RPMI8226 (cell line): ENCODE measurements around the gene ICA1L.
"Not testable (repeated sequence)": the region's sequence is repeated elsewhere in the genome, so short reads cannot be mapped to it uniquely, and the experiment has no call there.

Experiments used
- DNase-seq: peaks from one replicate; pipeline ENCODE4 v3.0.0-alpha.2; 2015

Gene ICA1L

DNA sequence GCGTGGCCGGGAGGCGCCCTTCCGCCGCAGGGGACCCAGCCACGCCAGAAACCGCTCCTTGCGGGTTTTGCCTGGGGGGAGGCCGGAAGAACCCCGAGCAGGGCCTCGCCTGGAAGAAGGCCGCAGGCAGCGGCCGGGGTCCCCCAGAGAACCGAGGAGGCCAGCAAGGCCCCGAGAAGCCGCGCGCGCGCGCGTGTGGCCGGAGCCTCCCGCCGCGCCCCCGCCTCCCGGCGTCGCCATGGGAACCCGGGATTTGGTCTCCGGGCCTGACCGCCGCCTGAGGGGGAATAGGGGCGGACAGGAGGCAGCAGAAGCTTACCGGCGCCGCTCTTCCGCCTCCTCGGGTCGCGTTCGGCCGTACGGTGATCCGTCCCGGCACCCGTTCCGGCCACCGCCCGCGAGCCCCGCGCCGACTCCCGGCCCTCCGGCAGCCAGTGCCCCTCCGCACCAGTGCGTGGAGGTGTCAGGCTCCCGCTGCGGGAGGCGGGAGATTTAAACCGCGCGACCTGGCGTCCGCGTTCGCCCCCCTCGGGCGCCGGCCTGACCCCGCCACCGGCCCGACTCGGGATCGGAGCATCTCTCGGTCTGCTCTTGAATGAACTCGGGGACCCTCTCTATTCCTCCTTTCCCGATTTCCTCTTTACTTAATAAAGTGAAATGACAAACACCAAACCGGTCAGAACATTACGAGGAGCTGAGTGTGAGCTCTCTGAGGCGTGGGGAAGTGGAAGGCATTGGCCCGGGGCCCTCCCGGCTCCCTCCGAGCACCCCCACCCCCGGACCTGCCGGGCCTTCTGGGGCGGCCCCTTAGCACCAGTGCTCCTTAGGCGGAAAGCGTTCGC lies at the start of gene ICA1L:
Gene ICA1L, minus strand, starts transcription at position 467 of the 842 bp plus-strand sequence. CDS start 42,757 bp downstream, outside the sequence.
- DNase-seq, result peak; percentile 70

DNA sequence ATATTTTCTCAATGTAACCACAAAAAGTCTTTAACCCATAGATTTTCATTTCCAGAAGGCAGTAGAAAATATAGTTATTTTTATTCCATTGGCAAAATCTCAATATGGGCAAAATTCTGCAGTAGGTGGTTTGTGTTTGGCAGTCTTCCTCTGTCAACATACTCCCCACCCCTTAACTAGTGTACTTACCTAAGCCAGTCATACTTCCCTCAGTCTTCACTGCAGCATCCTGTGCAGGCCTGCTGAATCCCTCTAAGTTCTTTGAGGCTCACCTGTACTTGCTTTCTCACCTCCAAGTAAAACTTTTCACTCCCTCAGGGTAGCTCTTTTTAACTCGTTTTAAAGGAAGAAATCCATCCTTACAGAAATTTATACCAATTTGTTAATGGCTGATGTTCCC lies 47.3 kb upstream of the ICA1L start:
- DNase-seq, result no peak

DNA sequence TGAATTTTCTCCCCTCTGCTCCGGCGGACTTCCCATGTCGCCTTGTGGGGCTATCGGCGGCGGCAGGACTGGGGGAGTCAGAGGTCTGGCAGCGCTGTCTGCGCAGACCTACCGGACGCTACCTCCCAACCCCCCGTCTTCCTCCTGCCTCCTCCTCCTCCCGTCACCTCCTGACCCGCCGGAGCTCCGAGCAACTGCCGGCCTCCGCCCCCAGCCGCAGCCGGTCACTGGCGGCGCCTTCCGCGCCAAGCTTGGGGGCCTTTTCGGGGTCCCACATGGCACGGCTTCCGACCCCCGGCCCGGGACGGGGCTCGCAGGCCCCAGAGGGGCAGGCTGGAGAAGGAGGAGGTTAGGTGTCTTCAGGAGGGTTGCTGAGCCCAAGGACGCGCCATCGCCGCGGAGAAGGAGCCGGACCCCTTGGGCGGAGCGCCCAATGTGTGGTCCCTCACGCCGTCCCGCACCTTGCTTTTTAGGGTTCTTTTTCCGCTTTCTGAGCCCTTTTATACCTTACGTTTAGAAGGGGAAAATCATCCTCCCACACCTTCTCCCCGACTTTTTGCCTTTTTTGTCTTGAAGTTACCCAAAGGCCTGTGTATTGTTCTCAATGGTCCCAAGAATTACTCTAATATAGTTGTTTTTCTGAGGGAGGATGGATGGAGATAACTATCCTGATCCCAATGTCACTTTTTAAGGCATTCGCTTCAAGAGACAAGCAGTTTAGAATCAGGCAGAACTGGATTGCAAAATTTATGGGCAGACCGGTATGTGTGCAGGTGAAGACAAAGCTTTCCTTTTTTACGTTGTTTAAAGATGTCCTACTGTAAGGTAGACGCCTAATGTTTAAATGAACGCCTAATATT lies 41.0 kb upstream of the ICA1L start:
- not testable (repeated sequence) for DNase-seq

DNA sequence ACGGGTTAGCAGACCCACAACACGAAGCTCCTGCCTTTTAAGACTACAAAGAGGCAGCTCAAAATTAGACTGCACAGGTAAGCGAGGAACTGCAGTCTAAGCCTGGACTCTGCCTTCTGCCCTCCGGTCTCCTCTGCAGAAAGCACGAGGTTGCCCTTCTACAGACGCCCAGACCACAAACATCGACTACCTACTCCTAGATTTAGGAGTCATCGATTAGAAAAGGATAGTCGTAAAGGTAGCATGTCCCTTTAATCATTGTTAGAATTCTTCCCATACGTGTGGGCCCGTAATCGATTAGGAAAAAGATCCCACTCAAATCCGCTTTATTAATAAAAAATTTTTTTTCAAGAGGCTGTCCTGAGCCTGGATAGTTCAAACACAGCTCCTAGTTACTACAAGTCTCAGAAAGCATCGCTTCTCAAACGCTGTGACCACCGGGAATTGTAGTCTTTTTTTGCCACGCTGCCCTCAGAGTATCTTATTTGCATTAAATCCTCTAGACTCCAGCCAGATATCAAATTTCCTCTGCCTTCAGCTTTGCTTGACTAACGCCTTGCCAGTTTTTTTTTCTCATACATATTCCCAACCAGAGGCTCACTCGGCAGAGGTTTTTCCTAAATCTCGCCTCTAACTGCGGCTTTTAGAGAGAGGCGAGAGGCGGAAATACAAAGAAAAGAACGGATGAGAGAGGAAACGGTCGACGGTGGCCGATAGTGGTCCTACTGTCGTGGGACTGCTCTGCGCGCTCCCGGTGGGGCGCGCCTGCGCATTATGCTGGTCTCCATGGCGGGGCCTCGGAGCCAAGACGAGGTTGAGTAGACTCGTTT lies 40.2 kb upstream of the ICA1L start, which contains the start of the genes CARF and WDR12:
Gene CARF, plus strand, starts transcription at position 764 of the 830 bp plus-strand sequence. CDS start 29,628 bp downstream, outside the sequence.
Gene WDR12, minus strand, starts transcription at position 162 of the 830 bp plus-strand sequence. CDS start 197 bp downstream, outside the sequence.
- DNase-seq, result peak; percentile 95

DNA sequence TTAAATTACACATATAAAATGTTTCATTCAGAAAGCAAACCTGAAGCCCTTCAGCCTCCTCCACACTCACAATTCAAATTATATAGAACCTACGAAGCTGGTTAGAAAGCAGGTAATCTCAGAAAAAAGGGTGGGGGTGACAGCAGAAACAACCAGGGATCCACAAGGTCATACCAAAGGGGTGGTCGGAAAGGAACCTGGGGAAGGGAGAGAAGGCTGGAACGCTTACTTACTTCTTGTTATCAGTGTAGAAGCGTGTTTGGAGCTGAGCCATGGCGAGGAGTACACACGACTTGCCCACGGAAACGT lies 39.6 kb upstream of the ICA1L start:
- no peak for DNase-seq

DNA sequence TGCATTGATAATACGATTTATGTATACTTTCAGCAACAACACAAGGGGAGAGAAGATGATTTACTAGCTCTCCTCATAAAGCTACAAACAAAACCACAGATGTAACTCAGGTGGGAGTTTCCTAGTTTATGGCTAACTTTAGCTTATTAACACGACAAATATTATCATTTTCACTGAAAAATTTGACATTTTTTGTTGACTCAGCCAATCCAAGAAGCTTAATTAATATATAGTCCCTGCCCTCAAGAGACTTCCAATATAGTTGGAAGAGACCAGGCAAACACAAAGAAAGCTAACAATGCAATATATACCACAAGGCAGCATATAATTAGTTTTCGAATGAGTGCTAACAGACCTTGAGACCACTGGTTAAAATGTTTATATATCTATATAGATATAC lies 39.1 kb upstream of the ICA1L start:
- DNase-seq, result no peak

DNA sequence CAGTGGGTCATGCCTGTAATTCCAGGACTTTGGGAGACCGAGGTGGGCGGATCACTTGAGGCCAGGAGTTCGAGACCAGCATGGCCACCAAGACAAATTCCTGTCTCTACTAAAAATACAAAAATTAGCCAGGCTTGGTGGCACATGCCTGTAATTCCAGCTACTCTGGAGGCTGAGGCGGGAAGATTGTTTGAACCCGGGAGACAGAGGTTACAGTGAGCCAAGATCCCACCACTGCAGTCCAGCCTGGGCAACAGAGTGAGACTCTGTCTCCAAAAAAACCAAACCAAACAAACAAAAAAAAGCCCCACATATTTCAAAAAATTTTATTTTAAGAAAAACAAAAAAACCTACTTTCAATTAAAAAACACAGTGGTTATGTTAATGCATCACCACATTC lies 38.7 kb upstream of the ICA1L start:
- not testable (repeated sequence) for DNase-seq

DNA sequence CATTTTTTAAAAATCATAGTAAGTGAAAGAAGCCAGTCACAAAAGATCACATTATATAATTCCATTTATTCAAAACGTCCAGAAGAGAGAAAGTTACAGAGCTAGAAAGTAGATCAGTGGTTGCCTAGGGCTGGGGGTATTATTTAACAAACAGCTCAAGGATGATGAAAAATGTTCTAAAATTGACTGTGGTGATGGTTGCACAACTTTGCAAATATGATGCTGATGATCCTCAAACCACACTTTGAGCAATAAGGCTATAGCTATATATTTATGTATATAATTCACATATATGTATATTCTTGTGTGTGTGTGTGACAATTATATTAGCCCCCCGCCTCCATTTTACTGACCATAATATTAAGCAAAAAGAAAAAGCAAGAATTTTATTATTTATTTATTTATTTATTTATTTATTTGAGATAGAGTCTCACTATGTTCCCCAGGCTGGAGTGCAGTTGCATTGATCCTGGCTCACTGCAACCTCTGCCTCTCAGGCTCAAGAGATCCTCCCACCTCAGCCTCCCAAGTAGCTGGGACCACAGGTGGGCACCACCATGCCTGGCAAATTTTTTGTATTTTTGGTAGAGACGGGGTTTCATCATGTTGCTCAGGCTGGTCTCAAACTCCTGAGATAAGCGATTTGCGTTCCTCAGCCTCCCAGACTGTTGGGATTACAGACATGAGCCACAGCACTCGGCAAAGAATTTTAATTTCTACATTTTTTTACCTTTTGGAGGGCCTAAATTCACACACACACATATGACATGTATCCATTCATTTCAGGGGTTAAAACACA lies 38.0 kb upstream of the ICA1L start:
- no peak for DNase-seq

GRCh38 chr2:202908186-202908585 lies 36.6 kb upstream of the ICA1L start:
- DNase-seq, result no peak

GRCh38 chr2:202905507-202905906 lies 33.9 kb upstream of the ICA1L start:
- not testable (repeated sequence) for DNase-seq

DNA sequence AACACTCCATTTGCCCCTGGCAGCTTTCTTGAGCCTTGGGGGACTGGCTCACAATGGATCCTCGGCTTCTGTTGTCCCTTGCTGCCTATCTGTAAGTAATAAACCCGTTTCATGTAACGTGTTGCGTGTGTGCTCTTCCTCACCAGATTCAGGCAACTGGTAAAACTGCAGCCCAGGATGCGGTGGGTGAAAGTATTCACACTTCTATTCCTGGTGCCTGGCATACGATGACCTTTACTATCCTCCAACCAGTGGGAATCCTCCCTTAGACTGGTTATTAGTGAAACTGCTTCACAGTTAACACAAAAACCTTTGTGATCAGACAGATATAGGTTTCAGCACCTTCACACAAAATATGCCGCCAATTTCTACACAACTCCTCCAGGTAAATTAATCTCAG lies 13.6 kb upstream of the ICA1L start:
- DNase-seq, result no peak

GRCh38 chr2:202883987-202884675 lies 12.6 kb upstream of the ICA1L start:
- DNase-seq, result no peak

DNA sequence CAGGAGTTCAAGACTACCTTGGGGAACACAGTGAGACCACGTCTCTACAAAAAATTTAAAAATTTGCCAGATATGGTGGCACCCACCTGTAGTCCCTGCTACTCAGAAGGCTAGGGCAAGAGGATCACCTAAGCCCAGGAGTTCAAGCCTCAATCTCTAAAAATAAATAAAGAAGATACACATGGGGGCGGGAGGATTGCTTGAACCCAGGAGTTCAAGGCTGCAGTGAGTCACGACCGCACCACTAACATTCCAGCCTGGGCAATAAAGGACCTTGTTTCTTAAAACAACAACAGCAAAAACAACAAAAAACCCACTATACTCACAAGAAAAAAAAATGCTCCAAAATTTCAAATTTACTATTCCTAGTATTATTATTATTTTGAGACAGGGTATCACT lies 10.0 kb upstream of the ICA1L start:
- DNase-seq, result no peak

GRCh38 chr2:202877699-202878098 lies 6.1 kb upstream of the ICA1L start:
- DNase-seq, result no peak

DNA sequence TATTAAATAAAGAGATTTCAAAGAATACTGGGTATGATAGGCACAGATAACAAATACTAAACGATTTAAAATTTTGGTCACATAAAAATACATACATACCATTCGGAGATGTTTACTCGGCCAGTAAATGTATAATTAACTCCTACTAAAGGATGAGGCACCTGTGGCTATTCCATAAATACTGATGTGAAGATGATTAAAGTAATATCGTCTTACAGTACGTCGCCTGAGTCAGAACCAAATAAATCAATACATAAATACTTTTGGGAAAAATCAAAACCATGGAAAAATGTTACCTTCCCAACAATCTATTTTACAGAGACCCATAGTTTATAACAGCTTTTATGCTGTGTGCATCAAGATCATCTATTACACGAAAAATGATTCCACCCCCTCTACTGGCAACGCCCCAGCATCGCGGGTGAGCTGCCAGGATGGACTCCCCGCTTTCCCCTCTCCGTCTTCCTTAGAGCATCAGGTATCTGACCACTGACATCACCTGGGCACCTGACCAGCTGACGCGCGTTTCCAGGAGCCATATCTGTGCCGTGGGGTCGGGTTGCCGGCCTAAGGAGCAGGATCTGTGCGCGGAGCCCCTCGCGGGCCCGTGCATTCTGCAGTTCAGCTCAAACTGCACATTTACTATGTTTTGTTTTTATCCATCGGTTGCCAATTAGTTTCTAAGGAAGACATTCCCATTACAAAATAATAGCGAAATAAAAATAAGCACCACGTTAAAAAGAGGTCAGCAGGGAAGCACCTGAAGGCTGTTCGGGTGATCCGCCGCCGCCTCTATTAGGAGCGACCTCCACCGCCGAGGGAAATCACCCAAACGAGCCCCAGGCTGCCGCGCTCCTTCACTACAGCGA lies 901 bp downstream of the ICA1L start:
- DNase-seq, result peak; percentile 80

DNA sequence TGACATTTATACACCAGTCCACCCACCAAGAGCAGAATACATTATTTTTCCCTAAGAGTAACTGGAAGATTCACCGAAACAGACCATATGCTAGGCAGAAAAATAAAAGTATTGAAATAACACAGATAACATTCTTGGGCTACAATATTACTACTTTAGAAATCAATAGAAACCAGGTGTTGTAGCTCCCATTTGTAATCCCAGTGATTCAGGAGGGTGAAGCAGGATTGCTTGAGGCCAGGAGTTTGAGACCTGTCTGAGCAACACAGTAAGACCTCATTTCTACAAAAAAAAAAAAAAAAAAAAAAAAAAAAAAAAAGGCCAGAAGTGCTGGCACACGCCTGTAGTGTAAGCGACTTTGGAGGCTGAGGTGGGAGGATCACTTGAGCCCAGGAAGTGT lies 9.6 kb downstream of the ICA1L start:
- DNase-seq, result no peak

DNA sequence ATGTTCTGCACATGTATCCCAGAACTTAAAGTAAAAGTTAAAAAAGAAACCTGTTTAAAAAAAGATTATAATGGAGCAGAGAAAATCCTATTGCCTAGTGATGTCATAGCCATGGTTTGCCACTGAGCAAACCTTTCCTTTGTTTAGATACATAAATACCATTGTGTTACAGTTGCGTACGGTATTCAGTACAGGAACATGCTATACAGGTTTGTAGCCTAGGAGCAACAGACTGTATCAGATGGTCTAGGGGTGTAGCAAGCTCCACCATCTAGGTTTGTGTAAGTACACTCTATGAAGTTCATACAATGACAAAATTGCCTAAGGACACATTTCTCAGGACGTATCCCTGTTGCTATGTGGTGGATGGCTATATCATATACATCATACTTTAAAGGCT lies 13.0 kb downstream of the ICA1L start:
- no peak for DNase-seq

DNA sequence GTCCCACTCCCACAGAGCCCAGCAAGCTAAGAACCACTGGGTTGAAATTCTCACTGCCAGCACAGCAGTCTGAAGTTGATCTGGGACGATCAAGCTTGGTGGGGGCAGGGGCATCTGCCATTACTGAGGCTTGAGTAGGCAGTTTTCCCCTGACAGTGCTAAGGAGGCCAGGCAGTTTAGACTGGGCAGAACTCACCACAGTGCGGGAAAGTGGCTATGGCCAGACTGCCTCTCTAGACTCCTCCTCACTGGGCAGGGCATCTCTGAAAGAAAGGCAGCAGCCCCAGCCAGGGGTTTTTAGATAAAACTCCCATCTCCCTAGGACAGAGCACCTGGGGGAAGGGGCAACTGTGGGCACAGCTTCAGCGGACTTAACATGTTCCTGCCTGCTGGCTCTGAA lies 22.2 kb downstream of the ICA1L start:
- not testable (repeated sequence) for DNase-seq

DNA sequence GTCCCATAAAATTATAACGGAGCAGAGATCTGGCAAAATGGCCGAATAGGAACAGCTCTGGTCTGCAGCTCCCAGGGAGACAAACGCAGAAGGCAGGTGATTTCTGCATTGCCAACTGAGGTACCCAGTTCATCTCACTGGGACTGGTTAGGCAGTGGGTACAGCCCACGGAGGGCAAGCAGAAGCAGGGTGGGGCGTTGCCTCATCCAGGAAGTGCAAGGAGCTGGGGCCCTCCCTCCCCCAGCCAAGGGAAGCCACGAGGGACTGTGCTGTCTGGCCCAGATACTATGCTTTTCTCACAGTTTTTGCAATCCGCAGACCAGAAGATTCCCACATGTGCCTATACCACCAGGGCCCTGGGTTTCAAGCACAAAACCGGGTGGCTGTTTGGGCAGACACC lies 22.8 kb downstream of the ICA1L start:
- DNase-seq, result no peak
